Measurements from ENCODE around the gene BET1L.
"Not testable (repeated sequence)": the region's sequence is repeated elsewhere in the genome, so short reads cannot be mapped to it uniquely, and the experiment has no call there.

DNA sequence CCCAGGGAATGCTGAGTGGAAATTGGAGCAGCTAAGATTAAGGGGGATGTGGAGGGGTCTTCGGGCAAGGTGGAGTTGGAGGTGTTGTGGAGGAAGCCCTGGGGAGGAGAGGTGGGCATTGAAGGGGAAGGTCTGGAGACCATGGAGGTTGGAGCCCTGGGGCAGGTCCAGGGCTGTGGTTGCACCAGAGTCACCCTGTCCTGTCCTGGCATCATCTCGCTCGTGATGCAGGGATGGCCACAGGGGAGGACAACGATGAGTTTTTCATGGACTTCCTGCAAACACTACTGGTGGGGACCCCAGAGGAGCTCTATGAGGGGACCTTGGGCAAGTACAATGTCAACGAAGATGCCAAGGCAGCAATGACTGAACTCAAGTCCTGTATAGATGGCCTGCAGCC lies 13.7 kb downstream of the BET1L start:
- TF ChIP-seq, protein P1, sequence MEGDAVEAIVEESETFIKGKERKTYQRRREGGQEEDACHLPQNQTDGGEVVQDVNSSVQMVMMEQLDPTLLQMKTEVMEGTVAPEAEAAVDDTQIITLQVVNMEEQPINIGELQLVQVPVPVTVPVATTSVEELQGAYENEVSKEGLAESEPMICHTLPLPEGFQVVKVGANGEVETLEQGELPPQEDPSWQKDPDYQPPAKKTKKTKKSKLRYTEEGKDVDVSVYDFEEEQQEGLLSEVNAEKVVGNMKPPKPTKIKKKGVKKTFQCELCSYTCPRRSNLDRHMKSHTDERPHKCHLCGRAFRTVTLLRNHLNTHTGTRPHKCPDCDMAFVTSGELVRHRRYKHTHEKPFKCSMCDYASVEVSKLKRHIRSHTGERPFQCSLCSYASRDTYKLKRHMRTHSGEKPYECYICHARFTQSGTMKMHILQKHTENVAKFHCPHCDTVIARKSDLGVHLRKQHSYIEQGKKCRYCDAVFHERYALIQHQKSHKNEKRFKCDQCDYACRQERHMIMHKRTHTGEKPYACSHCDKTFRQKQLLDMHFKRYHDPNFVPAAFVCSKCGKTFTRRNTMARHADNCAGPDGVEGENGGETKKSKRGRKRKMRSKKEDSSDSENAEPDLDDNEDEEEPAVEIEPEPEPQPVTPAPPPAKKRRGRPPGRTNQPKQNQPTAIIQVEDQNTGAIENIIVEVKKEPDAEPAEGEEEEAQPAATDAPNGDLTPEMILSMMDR (conservative IDR thresholded peaks at IDR 0.05; ENCODE audit: low read length): not testable (repeated sequence)
- not testable (repeated sequence) for TF ChIP-seq EZH2phosphoT487 (IDR thresholded peaks at IDR 0.05; ENCODE audit: borderline replicate concordance)

Measured in Loucy (cell line).